ENCODE measurements around the gene COX8C. TPM values are rescaled to one million over a fixed set of nuclear protein-coding genes. Genes with fewer than 3 reads are reported as not detected.
"Not testable (repeated sequence)": the region's sequence is repeated elsewhere in the genome, so short reads cannot be mapped to it uniquely, and the experiment has no call there.

The COX8C gene
- polyA plus RNA-seq, 3 donors: not detected

GRCh38 chr14:93381644-93382043 lies 34.7 kb downstream of the COX8C start:
- Histone ChIP-seq H3K27me3 (ENCODE audit: control insufficient read depth in 2 of 2, insufficient read depth in 2 of 2, low read length in 2 of 2) (no peaks in the 10 kb centered on the region), H3K4me3 (replicated peaks in 1 of 3; ENCODE audit: low read depth in 2 of 3, low read length in 3 of 3) (no peak overlapping the region), H3K27ac (ENCODE audit: low read depth in 1 of 2, low read length in 2 of 2) (no peak overlapping the region), H3K4me2 (replicated peaks; ENCODE audit: extremely low read depth, low read length, poor library complexity, severe bottlenecking) (no peak overlapping the region), H2AFZ (ENCODE audit: insufficient read depth, low read depth, low read length, poor library complexity, severe bottlenecking) (no peak overlapping the region), H4K20me1 (ENCODE audit: insufficient read depth, low read length) (no peaks in the 10 kb centered on the region), H3K79me2 (ENCODE audit: insufficient read depth, low read length) (no peaks in the 10 kb centered on the region), H3K9me3 (replicated peaks in 1 of 2; ENCODE audit: control insufficient read depth in 1 of 2, insufficient read depth in 1 of 2, low read length in 2 of 2) (no peaks in the 10 kb centered on the region), H3K36me3 (replicated peaks in 1 of 2; ENCODE audit: control insufficient read depth in 1 of 2, insufficient read depth in 2 of 2, low read length in 2 of 2) (no peaks in the 10 kb centered on the region), H3K9ac (ENCODE audit: insufficient read depth, low read length, poor library complexity, severe bottlenecking) (no peak overlapping the region), H3K4me1 (ENCODE audit: control insufficient read depth in 1 of 2, insufficient read depth in 2 of 2, low read length in 2 of 2) (no peaks in the 10 kb centered on the region)
- Mint-ChIP-seq H3K9me3 (peaks cover 0 to 7% (median 4%) of the 10 kb centered on the region in 7 donors), H3K36me3 (no peaks in the 10 kb centered on the region), H3K27me3 (ENCODE audit: low read depth in 3 of 3) (peaks cover 4 to 7% (median 6%) of the 10 kb centered on the region in 3 donors), H3K27ac (no peak overlapping the region), H3K4me3 (no peak overlapping the region), H3K4me1 (peaks cover 3% of the 10 kb centered on the region)
- DNase-seq: no peak
- intact Hi-C loops (cut with micrococcal nuclease): no loop called here
- WGBS (ENCODE audit: insufficient coverage): 100% methylated on average over 1 of the region's 1 CpG
- no peak for TF ChIP-seq CTCF (IDR thresholded peaks at IDR 0.05)

GRCh38 chr14:93384256-93384655 lies 37.3 kb downstream of the COX8C start:
- H3K36me3 ChIP-seq (replicated peaks in 1 of 2; ENCODE audit: control insufficient read depth in 1 of 2, insufficient read depth in 2 of 2, low read length in 2 of 2); H3K9me3 ChIP-seq (replicated peaks in 1 of 2; ENCODE audit: control insufficient read depth in 1 of 2, insufficient read depth in 1 of 2, low read length in 2 of 2); H3K27ac Mint-ChIP-seq; H3K4me1 ChIP-seq (ENCODE audit: control insufficient read depth in 1 of 2, insufficient read depth in 2 of 2, low read length in 2 of 2); H3K27ac ChIP-seq (ENCODE audit: low read depth in 1 of 2, low read length in 2 of 2); H4K20me1 ChIP-seq (ENCODE audit: insufficient read depth, low read length); intact Hi-C loops (cut with micrococcal nuclease); H3K9me3 Mint-ChIP-seq; H3K9ac ChIP-seq (ENCODE audit: insufficient read depth, low read length, poor library complexity, severe bottlenecking); H2AFZ ChIP-seq (ENCODE audit: insufficient read depth, low read depth, low read length, poor library complexity, severe bottlenecking); H3K4me3 Mint-ChIP-seq; DNase-seq; H3K4me3 ChIP-seq (replicated peaks in 1 of 3; ENCODE audit: low read depth in 2 of 3, low read length in 3 of 3); H3K4me2 ChIP-seq (replicated peaks; ENCODE audit: extremely low read depth, low read length, poor library complexity, severe bottlenecking); H3K79me2 ChIP-seq (ENCODE audit: insufficient read depth, low read length); H3K36me3 Mint-ChIP-seq; H3K4me1 Mint-ChIP-seq; H3K27me3 ChIP-seq (ENCODE audit: control insufficient read depth in 2 of 2, insufficient read depth in 2 of 2, low read length in 2 of 2): not testable (repeated sequence)
- peaks cover 7 to 10% (median 9%) of the 10 kb centered on the region in 3 donors for H3K27me3 Mint-ChIP-seq (ENCODE audit: low read depth in 3 of 3)
- WGBS (ENCODE audit: insufficient coverage): no CpG with 5 or more reads among the region's 1 CpG
